ENCODE measurements around the gene UNC13B. TPM values are rescaled to one million over a fixed set of nuclear protein-coding genes. Genes with fewer than 3 reads are reported as not detected.

The UNC13B gene
- total and polyA plus RNA-seq, 2 donors (not counting 3 experiments of a cell fraction or from before 2014, with no cell fraction given) = 30.1 to 46.2 TPM

GRCh38 chr9:35285731-35286130 is 123.9 kb downstream of the UNC13B start:
- intact Hi-C loops (cut with micrococcal nuclease) = no loop called here

More at GRCh38 chr9:35285731-35286130, 123.9 kb downstream of the UNC13B start:
- Histone ChIP-seq H3K4me2 (ENCODE audit: insufficient read depth, low read length) (no peak overlapping the region), H3K9ac (replicated peaks; ENCODE audit: extremely low read depth, insufficient read depth, low read length) (no peak overlapping the region), H3K79me2 (ENCODE audit: control insufficient read depth, insufficient read depth, low read length) (no peaks in the 10 kb centered on the region), H3K36me3 (ENCODE audit: control insufficient read depth in 2 of 2, extremely low read depth in 1 of 2, insufficient read depth in 2 of 2, low read length in 2 of 2) (no peaks in the 10 kb centered on the region), H3K9me3 (replicated peaks; ENCODE audit: control insufficient read depth, insufficient read depth, low read length) (no peaks in the 10 kb centered on the region), H4K20me1 (replicated peaks; ENCODE audit: control insufficient read depth, extremely low read depth, insufficient read depth, low read length) (no peaks in the 10 kb centered on the region), H3K4me3 (replicated peaks in 1 of 3; ENCODE audit: insufficient read depth in 1 of 3, low read depth in 1 of 3, low read length in 3 of 3) (no peak overlapping the region), H3K27me3 (ENCODE audit: control insufficient read depth in 2 of 2, insufficient read depth in 2 of 2, low read length in 2 of 2) (no peaks in the 10 kb centered on the region), H2AFZ (ENCODE audit: low read depth, low read length) (no peak overlapping the region), H3K9me1 (replicated peaks; ENCODE audit: control insufficient read depth, extremely low read depth, insufficient read depth, low read length) (no peaks in the 10 kb centered on the region), H3K27ac (ENCODE audit: insufficient read depth, low read depth, low read length) (no peak overlapping the region), H3K4me1 (ENCODE audit: control insufficient read depth, extremely low read depth, insufficient read depth, low read length) (peaks cover 8% of the 10 kb centered on the region)
- dilution Hi-C loops (cut with MboI; ENCODE audit: extremely low pct_ligation_motif_present, low sequenced_read_pairs) = no loop called here
- no peak for FAIRE-seq
- DNase-seq (ENCODE audit: low read depth, low spot score) = no peak
- ChIA-PET POLR2A (no interaction called here), CTCF (interaction anchor here (1.1 to 1.9 kb wide), 3 partner anchors 10 to 99 kb away, joined by 3 to 5 read pairs (median 3); no protein-coding TSS in a partner anchor)
- BruUV-seq (replicated peaks) = no TSS peak
- TF ChIP-seq POLR2A (IDR thresholded peaks at IDR 0.05; ENCODE audit: low read depth, low read length) (no peak), MYC (IDR thresholded peaks at IDR 0.05; ENCODE audit: low read depth, low read length) (no peak), CTCF (IDR thresholded peaks at IDR 0.05; ENCODE audit: extremely low read depth in 1 of 2, insufficient read depth in 1 of 2, low read depth in 1 of 2, low read length in 2 of 2) (no peak), GATA2 (IDR thresholded peaks at IDR 0.05; ENCODE audit: insufficient read depth, insufficient read length, low read depth, low read length) (no peak), MAX (IDR thresholded peaks at IDR 0.05; ENCODE audit: insufficient read depth, insufficient read length) (no peak), FOS (IDR thresholded peaks at IDR 0.05; ENCODE audit: borderline replicate concordance, insufficient read depth, low read length) (no peak), JUN (IDR thresholded peaks at IDR 0.05; ENCODE audit: borderline replicate concordance, insufficient read depth, insufficient read length, low read depth) (no peak), EZH2 (IDR thresholded peaks at IDR 0.05; ENCODE audit: borderline replicate concordance, low read depth, low read length, severe bottlenecking) (no peak), POLR2AphosphoS5 (IDR thresholded peaks at IDR 0.05; ENCODE audit: insufficient read depth, low read depth, low read length) (no peak)

Data from endothelial cell of umbilical vein (primary cell).